H1 (cell line): ENCODE measurements around the gene ZNF484. TPM values are rescaled to one million over a fixed set of nuclear protein-coding genes. Genes with fewer than 3 reads are reported as not detected.

Experiments
- CHD1 ChIP-seq: IDR thresholded peaks from 2 replicates; pipeline ENCODE4 v1.6.1; 2012; ENCODE audit warnings: low read depth, low read length, improper control_type of control experiment
- SP2 ChIP-seq: IDR thresholded peaks from 2 replicates; pipeline ENCODE4 v1.6.1; 2012; ENCODE audit warnings: mild to moderate bottlenecking, low read length, inconsistent platforms
- polyA plus RNA-seq, 7 experiments: library from polyadenylated mRNA; depleted of rRNA in 3 of 7; stranded (reverse) in 5 of 7; unstranded in 2 of 7; fragments of >200 nt in 5 of 7; fragments of 200-250 nt in 2 of 7; gene quantifications; 1 replicate in 5 of 7; 2 replicates in 1 of 7; 4 replicates in 1 of 7; pipeline versions ENCODE4 v1.2.1 to v1.2.3, GENCODE V29; 2011 to 2013; ENCODE audit warnings: missing spikeins in 2 of 7, mixed read lengths in 2 of 7
- total RNA-seq: library from RNA; stranded (reverse); fragmentation: NEBNext Ultra II Directional; extraction: Animal tissue kit (Norgen Biotek cat#: 25700); gene quantifications from 2 replicates; pipeline ENCODE4 v1.2.1, GENCODE V29; 2021
- TF ChIP-seq, protein P1 (sequence below): fragments of 300-600 bp; sonication (generic); IDR thresholded peaks from 2 replicates; pipeline ENCODE4 v1.7.1; 2012; ENCODE audit warnings: low read length, moderate library complexity, mild to moderate bottlenecking, inconsistent platforms; ENCODE audit not compliant: insufficient replicate concordance

ZNF484 gene
- total and polyA plus RNA-seq, 2 of the 8 experiments (the other 6 are each of a cell fraction or from before 2014, with no cell fraction given) = 1.3 to 11.5 TPM

GRCh38 chr9:92850898-92851297 is 26.9 kb downstream of the ZNF484 start (continued):
- TF ChIP-seq, protein P1, sequence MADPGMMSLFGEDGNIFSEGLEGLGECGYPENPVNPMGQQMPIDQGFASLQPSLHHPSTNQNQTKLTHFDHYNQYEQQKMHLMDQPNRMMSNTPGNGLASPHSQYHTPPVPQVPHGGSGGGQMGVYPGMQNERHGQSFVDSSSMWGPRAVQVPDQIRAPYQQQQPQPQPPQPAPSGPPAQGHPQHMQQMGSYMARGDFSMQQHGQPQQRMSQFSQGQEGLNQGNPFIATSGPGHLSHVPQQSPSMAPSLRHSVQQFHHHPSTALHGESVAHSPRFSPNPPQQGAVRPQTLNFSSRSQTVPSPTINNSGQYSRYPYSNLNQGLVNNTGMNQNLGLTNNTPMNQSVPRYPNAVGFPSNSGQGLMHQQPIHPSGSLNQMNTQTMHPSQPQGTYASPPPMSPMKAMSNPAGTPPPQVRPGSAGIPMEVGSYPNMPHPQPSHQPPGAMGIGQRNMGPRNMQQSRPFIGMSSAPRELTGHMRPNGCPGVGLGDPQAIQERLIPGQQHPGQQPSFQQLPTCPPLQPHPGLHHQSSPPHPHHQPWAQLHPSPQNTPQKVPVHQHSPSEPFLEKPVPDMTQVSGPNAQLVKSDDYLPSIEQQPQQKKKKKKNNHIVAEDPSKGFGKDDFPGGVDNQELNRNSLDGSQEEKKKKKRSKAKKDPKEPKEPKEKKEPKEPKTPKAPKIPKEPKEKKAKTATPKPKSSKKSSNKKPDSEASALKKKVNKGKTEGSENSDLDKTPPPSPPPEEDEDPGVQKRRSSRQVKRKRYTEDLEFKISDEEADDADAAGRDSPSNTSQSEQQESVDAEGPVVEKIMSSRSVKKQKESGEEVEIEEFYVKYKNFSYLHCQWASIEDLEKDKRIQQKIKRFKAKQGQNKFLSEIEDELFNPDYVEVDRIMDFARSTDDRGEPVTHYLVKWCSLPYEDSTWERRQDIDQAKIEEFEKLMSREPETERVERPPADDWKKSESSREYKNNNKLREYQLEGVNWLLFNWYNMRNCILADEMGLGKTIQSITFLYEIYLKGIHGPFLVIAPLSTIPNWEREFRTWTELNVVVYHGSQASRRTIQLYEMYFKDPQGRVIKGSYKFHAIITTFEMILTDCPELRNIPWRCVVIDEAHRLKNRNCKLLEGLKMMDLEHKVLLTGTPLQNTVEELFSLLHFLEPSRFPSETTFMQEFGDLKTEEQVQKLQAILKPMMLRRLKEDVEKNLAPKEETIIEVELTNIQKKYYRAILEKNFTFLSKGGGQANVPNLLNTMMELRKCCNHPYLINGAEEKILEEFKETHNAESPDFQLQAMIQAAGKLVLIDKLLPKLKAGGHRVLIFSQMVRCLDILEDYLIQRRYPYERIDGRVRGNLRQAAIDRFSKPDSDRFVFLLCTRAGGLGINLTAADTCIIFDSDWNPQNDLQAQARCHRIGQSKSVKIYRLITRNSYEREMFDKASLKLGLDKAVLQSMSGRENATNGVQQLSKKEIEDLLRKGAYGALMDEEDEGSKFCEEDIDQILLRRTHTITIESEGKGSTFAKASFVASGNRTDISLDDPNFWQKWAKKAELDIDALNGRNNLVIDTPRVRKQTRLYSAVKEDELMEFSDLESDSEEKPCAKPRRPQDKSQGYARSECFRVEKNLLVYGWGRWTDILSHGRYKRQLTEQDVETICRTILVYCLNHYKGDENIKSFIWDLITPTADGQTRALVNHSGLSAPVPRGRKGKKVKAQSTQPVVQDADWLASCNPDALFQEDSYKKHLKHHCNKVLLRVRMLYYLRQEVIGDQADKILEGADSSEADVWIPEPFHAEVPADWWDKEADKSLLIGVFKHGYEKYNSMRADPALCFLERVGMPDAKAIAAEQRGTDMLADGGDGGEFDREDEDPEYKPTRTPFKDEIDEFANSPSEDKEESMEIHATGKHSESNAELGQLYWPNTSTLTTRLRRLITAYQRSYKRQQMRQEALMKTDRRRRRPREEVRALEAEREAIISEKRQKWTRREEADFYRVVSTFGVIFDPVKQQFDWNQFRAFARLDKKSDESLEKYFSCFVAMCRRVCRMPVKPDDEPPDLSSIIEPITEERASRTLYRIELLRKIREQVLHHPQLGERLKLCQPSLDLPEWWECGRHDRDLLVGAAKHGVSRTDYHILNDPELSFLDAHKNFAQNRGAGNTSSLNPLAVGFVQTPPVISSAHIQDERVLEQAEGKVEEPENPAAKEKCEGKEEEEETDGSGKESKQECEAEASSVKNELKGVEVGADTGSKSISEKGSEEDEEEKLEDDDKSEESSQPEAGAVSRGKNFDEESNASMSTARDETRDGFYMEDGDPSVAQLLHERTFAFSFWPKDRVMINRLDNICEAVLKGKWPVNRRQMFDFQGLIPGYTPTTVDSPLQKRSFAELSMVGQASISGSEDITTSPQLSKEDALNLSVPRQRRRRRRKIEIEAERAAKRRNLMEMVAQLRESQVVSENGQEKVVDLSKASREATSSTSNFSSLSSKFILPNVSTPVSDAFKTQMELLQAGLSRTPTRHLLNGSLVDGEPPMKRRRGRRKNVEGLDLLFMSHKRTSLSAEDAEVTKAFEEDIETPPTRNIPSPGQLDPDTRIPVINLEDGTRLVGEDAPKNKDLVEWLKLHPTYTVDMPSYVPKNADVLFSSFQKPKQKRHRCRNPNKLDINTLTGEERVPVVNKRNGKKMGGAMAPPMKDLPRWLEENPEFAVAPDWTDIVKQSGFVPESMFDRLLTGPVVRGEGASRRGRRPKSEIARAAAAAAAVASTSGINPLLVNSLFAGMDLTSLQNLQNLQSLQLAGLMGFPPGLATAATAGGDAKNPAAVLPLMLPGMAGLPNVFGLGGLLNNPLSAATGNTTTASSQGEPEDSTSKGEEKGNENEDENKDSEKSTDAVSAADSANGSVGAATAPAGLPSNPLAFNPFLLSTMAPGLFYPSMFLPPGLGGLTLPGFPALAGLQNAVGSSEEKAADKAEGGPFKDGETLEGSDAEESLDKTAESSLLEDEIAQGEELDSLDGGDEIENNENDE = no peak
- TF ChIP-seq SP2 (no peak), CHD1 (no peak)
